H9 (cell line): Measurements from ENCODE around the gene AFF2. TPM values are rescaled to one million over a fixed set of nuclear protein-coding genes. Genes with fewer than 3 reads are reported as not detected.

Experiments
- DNase-seq: peaks from one replicate; pipeline ENCODE4 v3.0.0-alpha.2; 2017
- H2AFZ ChIP-seq: one replicate; pipeline ENCODE4 v1.6.1; 2013; ENCODE audit warnings: mild to moderate bottlenecking, low read length, control low read depth, moderate library complexity
- H2AK5ac ChIP-seq: 2 replicates; pipeline ENCODE4 v1.6.1; 2013; ENCODE audit warnings: low read length, control low read depth, mixed read lengths; ENCODE audit not compliant: insufficient read length
- H2BK120ac ChIP-seq: one replicate; pipeline ENCODE4 v1.6.1; 2013; ENCODE audit warnings: low read depth, mild to moderate bottlenecking, low read length, control low read depth, inconsistent platforms; ENCODE audit not compliant: poor library complexity, severe bottlenecking
- H2BK12ac ChIP-seq: 2 replicates; pipeline ENCODE4 v1.6.1; 2013; ENCODE audit warnings: low read length, control low read depth, mixed read lengths, low read depth; ENCODE audit not compliant: insufficient read length
- H2BK15ac ChIP-seq: 2 replicates; pipeline ENCODE4 v1.6.1; 2013; ENCODE audit warnings: low read depth, low read length, control low read depth
- H2BK20ac ChIP-seq: one replicate; pipeline ENCODE4 v1.6.1; 2013; ENCODE audit warnings: low read depth, mild to moderate bottlenecking, low read length, control low read depth, inconsistent platforms; ENCODE audit not compliant: poor library complexity, severe bottlenecking
- H2BK5ac ChIP-seq: 2 replicates; pipeline ENCODE4 v1.6.1; 2013; ENCODE audit warnings: low read length, control low read depth, mixed read lengths; ENCODE audit not compliant: insufficient read length
- H3K14ac ChIP-seq: 2 replicates; pipeline ENCODE4 v1.6.1; 2013; ENCODE audit warnings: low read length, control low read depth; ENCODE audit not compliant: insufficient read depth
- H3K18ac ChIP-seq: 2 replicates; pipeline ENCODE4 v1.6.1; 2013; ENCODE audit warnings: low read depth, mild to moderate bottlenecking, mixed read lengths, low read length, control low read depth; ENCODE audit not compliant: insufficient read length
- H3K23ac ChIP-seq: 2 replicates; pipeline ENCODE4 v1.6.1; 2013; ENCODE audit warnings: low read length, control low read depth, mixed read lengths, low read depth; ENCODE audit not compliant: insufficient read length
- H3K23me2 ChIP-seq: 2 replicates; pipeline ENCODE4 v1.6.1; 2013; ENCODE audit warnings: low read depth, mild to moderate bottlenecking, mixed read lengths, low read length, control low read depth; ENCODE audit not compliant: insufficient read length, poor library complexity, severe bottlenecking
- H3K27ac ChIP-seq: 2 replicates; pipeline ENCODE4 v1.5.1; 2013; ENCODE audit warnings: low read length, control low read depth, mixed read lengths, low read depth; ENCODE audit not compliant: insufficient read length
- H3K27me3 ChIP-seq: 2 replicates; pipeline ENCODE4 v1.6.1; 2013; ENCODE audit warnings: low read length, control low read depth, inconsistent platforms; ENCODE audit not compliant: insufficient read depth
- H3K4ac ChIP-seq: 2 replicates; pipeline ENCODE4 v1.6.1; 2013; ENCODE audit warnings: low read depth, mild to moderate bottlenecking, control low read depth, inconsistent platforms, low read length, moderate library complexity
- H3K4me1 ChIP-seq: 2 replicates; pipeline ENCODE4 v1.6.1; 2013; ENCODE audit warnings: low read length, control low read depth, inconsistent platforms; ENCODE audit not compliant: insufficient read depth
- H3K4me2 ChIP-seq: 2 replicates; pipeline ENCODE4 v1.6.1; 2013; ENCODE audit warnings: low read length, control low read depth, mixed read lengths; ENCODE audit not compliant: insufficient read length, insufficient read depth
- H3K56ac ChIP-seq: 2 replicates; pipeline ENCODE4 v1.6.1; 2013; ENCODE audit warnings: low read depth, mild to moderate bottlenecking, mixed read lengths, low read length, control low read depth; ENCODE audit not compliant: insufficient read length
- H3K79me1 ChIP-seq: 2 replicates; pipeline ENCODE4 v1.6.1; 2013; ENCODE audit warnings: low read depth, mild to moderate bottlenecking, moderate library complexity, low read length, control low read depth, inconsistent platforms; ENCODE audit not compliant: insufficient read depth, poor library complexity, severe bottlenecking
- H3K79me2 ChIP-seq: 2 replicates; pipeline ENCODE4 v1.6.1; 2013; ENCODE audit warnings: low read length, control low read depth, inconsistent platforms; ENCODE audit not compliant: insufficient read depth
- H3K9ac ChIP-seq: 2 replicates; pipeline ENCODE4 v1.6.1; 2013; ENCODE audit warnings: low read length, control low read depth, mixed read lengths; ENCODE audit not compliant: insufficient read length; ENCODE audit errors: extremely low read depth
- H3K9me3 ChIP-seq: one replicate; pipeline ENCODE4 v1.6.1; 2013; ENCODE audit warnings: low read depth, low read length, inconsistent platforms; ENCODE audit not compliant: control insufficient read depth
- H3T11ph ChIP-seq: one replicate; pipeline ENCODE4 v1.6.1; 2013; ENCODE audit warnings: mild to moderate bottlenecking, low read length, control low read depth, inconsistent platforms
- H4K20me1 ChIP-seq: one replicate; pipeline ENCODE4 v1.6.1; 2013; ENCODE audit not compliant: control insufficient read depth, insufficient read length, insufficient read depth
- H4K5ac ChIP-seq: 2 replicates; pipeline ENCODE4 v1.6.1; 2013; ENCODE audit warnings: low read depth, mild to moderate bottlenecking, mixed read lengths, low read length, control low read depth; ENCODE audit not compliant: insufficient read length
- H4K8ac ChIP-seq: replicated peaks from 2 replicates; pipeline ENCODE4 v1.6.1; 2013; ENCODE audit warnings: low read length, control low read depth, mixed read lengths, low read depth; ENCODE audit not compliant: insufficient read length
- H4K91ac ChIP-seq: 2 replicates; pipeline ENCODE4 v1.6.1; 2013; ENCODE audit warnings: low read depth, mild to moderate bottlenecking, moderate library complexity, mixed read lengths, low read length, control low read depth; ENCODE audit not compliant: insufficient read length
- H3K27ac Mint-ChIP-seq, 3 experiments: 2 replicates in 2 of 3; 3 replicates in 1 of 3; pipeline ENCODE4 v1.8.0; 2020 to 2021; ENCODE audit warnings: mixed read lengths in 3 of 3, mild to moderate bottlenecking in 1 of 3, moderate library complexity in 1 of 3
- H3K27me3 Mint-ChIP-seq: 2 replicates; pipeline ENCODE4 v1.8.0; 2021; ENCODE audit warnings: low read depth, mild to moderate bottlenecking, moderate library complexity, mixed read lengths
- H3K36me3 Mint-ChIP-seq, 3 experiments: 2 replicates in 2 of 3; 3 replicates in 1 of 3; pipeline ENCODE4 v1.8.0; 2020 to 2021; ENCODE audit warnings: low read depth in 3 of 3, mixed read lengths in 3 of 3; ENCODE audit not compliant: insufficient read depth in 1 of 3
- H3K4me1 Mint-ChIP-seq, 2 experiments: 2 replicates each; pipeline ENCODE4 v1.8.0; 2020; ENCODE audit warnings: mixed read lengths in 2 of 2
- H3K4me3 Mint-ChIP-seq, 2 experiments: 2 replicates in 1 of 2; 3 replicates in 1 of 2; pipeline ENCODE4 v1.8.0; 2020 to 2021; ENCODE audit warnings: mild to moderate bottlenecking in 2 of 2, mixed read lengths in 2 of 2, moderate library complexity in 1 of 2
- H3K9me3 Mint-ChIP-seq, 2 experiments: 2 replicates in 1 of 2; 3 replicates in 1 of 2; pipeline ENCODE4 v1.8.0; 2020; ENCODE audit warnings: mild to moderate bottlenecking in 2 of 2, mixed read lengths in 2 of 2, moderate library complexity in 1 of 2
- CTCF ChIP-seq: fragments of 200-600 bp; sonication (generic); conservative IDR thresholded peaks from 3 replicates; pipeline ENCODE4 v1.8.0; 2021; ENCODE audit warnings: antibody characterized with exemption, mild to moderate bottlenecking
- WGBS: extraction: QIAGEN DNeasy Blood & Tissue Kit; methylation state at CpG from one replicate; pipeline ENCODE4 v1.1.7; 2013; ENCODE audit warnings: missing lambda C conversion rate, low lambda C conversion rate, mixed read lengths; ENCODE audit not compliant: insufficient read length; ENCODE audit errors: extremely low coverage; 5-methylcytosine and 5-hydroxymethylcytosine counted together
- total RNA-seq: library from RNA; stranded (reverse); gene quantifications from 2 replicates; pipeline ENCODE4 v1.2.1, GENCODE V29; 2021

AFF2 gene
- total RNA-seq, 1 experiment from 2014 or later = 14.6 TPM

DNA sequence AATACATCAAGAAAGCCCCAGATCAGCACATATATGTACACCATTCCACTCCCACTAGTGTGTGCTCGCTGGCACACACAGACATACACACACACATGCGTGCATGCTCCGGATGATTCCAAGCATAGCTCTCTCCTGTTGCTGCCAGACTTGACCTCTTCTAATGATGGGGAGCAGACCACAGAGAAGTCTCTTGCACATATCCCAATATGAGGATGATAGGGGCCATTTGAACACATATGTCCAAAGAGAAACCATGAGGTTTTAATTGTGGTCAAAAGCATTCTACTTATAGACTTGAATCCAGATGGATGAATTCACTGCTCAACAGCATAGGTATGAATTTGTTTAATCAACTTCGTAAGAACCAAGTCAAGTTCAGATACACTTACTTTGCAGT, 214.9 kb downstream of the AFF2 start:
- Histone ChIP-seq H4K5ac (no peak overlapping the region), H3K23ac (no peak overlapping the region), H2BK20ac (no peak overlapping the region), H3K4me2 (no peak overlapping the region), H4K20me1 (no peaks in the 10 kb centered on the region), H3K9me3 (peaks cover 43% of the 10 kb centered on the region), H2BK12ac (no peak overlapping the region), H2BK15ac (no peak overlapping the region), H2AK5ac (no peak overlapping the region), H3K14ac (no peak overlapping the region), H2AFZ (no peak overlapping the region), H3K79me2 (no peaks in the 10 kb centered on the region), H3K79me1 (no peaks in the 10 kb centered on the region), H3K18ac (no peak overlapping the region), H3T11ph (no peak overlapping the region), H4K8ac (no peak overlapping the region), H4K91ac (no peak overlapping the region), H3K9ac (no peak overlapping the region), H3K23me2 (no peaks in the 10 kb centered on the region), H3K27ac (no peak overlapping the region), H3K27me3 (no peaks in the 10 kb centered on the region), H3K4ac (no peak overlapping the region), H3K4me1 (no peaks in the 10 kb centered on the region), H2BK120ac (no peak overlapping the region), H3K56ac (no peak overlapping the region), H2BK5ac (no peak overlapping the region)
- Mint-ChIP-seq H3K27ac (no peak overlapping the region), H3K4me3 (no peak overlapping the region), H3K9me3 (peaks cover 46 to 49% of the 10 kb centered on the region in 2 experiments), H3K4me1 (no peaks in the 10 kb centered on the region), H3K36me3 (peaks cover 0 to 2% (median 0%) of the 10 kb centered on the region in 3 experiments; a peak in 1 of 7 replicates), H3K27me3 (no peaks in the 10 kb centered on the region)
- no CpG with 5 or more reads among the region's 4 CpGs for WGBS
- TF ChIP-seq CTCF = no peak
- no peak for DNase-seq
